Stimulated activated CD4-positive, alpha-beta T cell treated with anti-CD3 and anti-CD28 coated beads, TNF-alpha, amount 100 ng/mL, for 48 hours (primary cell): ENCODE measurements around the gene AMDHD2.
"Not testable (repeated sequence)": the region's sequence is repeated elsewhere in the genome, so short reads cannot be mapped to it uniquely, and the experiment has no call there.

Experiments used
- DNase-seq, 3 donors: peaks; one replicate each; pipeline ENCODE4 v3.0.0-alpha.2; 2020; ENCODE audit warnings: low read depth in 3 of 3

Gene AMDHD2

DNA sequence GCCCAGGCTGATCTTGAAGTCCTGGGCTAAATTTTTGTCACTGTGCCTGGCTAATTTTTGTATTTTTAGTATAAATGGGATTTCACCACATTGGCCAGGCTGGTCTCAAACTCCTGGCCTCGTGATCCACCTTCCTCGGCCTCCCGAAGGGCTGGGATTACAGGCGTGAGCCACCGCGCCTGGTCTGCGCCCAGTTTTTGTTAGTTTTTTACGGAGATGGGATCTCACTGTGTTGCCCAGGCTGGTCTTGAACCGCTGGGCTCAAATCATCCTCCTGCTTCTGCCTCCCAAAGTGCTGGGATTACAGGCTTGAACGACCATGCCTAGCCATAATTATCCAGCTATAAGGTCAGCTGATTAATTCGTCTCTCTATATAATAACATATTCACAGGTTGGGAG is 13.7 kb downstream of the AMDHD2 start:
- DNase-seq: no peak

DNA sequence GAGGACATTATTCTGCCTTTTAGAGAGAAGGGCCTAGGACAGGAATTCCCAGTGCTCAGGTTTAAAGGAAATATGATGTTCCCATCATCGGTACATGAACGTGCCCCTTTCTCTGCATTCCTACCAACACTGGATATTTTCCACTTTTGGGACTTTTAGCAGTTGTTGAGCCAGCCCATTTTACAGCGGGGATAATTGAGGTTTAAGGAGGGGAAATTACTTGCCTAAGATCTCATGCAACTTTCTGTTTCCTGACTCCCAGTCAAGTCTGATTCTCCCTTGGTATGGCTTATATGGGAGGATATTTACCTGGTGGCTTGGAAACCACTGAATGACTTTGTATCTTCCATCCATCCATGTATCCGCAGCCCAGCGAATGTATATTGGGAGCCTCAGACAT is 14.2 kb downstream of the AMDHD2 start:
- not testable (repeated sequence) for DNase-seq

DNA sequence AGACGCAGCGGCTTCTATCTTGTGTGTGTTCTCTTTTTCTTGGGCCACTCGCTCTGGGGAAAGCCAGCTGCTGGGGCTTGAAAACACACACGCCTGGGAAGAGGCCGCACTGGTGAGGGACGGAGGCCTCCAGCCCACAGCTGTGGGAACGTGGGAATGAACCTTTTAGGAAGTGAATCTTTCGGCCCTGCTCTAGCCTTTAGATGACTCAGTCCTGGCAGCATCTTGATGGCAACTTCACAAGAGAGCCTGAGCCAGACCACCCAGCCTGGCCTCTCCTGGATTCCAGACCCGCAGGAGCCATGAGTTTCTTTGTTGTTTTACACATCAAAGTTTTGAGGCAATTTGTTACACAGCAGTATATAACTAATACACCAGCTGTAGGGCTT is 15.4 kb downstream of the AMDHD2 start:
- no peak for DNase-seq

DNA sequence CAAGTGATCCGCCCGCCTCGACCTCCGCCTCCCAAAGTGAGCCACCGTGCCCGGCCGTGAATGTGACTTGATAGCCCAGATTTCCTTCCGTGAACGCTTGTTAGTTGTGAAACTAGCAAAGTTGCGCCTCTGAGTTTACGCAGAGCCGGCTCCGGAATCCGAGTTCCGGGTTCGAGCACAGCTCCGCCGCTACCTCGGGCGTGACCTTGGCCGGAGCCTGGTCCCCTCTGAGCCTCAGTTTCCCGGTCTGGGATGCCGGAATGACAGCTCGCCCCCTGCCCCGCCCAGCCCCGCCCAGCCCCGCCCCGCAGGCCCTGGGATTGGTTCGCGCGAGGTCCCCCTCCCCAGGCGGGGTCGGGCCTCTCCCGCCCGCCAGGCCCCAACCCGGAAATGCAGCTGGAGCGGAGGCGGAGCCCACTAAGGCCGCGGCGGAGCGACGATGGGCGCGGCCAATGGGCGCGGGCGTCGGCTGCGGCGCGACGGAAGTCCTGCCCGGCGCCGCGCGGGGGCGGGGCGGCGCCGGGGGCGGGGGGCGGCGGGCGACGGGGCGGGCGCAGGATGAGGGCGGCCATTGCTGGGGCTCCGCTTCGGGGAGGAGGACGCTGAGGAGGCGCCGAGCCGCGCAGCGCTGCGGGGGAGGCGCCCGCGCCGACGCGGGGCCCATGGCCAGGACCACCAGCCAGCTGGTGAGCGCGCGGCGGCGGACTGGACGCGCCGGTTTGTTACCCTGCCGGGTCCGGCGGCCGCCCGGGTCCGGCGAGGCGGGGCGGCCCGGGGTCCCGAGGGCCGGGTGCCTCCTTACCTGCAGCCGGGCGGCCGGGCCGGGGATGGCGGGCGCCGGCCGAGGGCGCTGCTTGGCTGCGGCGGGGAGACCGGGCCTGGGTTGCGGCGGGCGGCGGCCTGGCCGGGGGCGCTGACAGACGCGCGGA is 17.5 kb downstream of the AMDHD2 start, which contains the start of gene PDPK1:
Gene PDPK1 (plus strand): TSS at position 571 of the 929 bp plus-strand sequence. CDS start 92 bp downstream, at position 663.
- DNase-seq: peak; percentile 81 to 91 (median 90)

- DNase-seq: not testable (repeated sequence)
Observed at GRCh38 chr16:2539192-2539844, 19.1 kb downstream of the AMDHD2 start.

DNA sequence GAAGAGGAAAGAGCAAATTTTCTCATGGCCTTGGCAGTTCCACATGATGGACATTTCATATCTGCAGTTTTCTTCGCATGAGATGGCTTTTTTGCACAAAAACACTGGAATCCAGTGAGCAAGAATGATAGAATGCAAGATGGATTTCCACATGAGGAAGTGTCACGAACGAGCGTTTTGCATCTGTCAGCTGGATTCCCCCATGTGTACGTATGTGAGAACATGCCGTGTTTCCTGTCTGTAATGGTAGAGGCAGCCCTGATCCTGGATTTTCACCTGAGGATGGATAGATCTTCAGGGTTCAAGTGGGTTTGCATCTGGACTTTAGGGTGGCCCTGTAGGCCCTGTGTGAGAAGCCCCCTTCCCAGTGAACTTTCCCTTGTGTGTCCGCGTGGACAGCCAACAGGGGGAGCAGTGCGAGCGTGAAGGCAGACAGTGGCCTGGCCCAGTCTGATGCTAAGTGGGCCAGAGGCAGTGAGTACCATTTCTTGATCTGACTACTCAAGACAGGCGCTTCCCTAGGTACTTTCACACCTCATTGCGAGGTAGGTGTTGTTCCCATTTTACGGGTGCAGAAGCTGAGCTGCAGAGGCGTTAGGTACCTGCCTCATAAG is 19.8 kb downstream of the AMDHD2 start:
- DNase-seq: not testable (repeated sequence)

- DNase-seq: not testable (repeated sequence)
Observed at GRCh38 chr16:2540912-2541311, 20.7 kb downstream of the AMDHD2 start.

- not testable (repeated sequence) for DNase-seq
Observed at GRCh38 chr16:2541409-2541808, 21.2 kb downstream of the AMDHD2 start.

- not testable (repeated sequence) for DNase-seq
Observed at GRCh38 chr16:2543771-2544170, 23.6 kb downstream of the AMDHD2 start.

- DNase-seq: not testable (repeated sequence)
Observed at GRCh38 chr16:2550283-2550878, 30.2 kb downstream of the AMDHD2 start.

- DNase-seq: not testable (repeated sequence)
Observed at GRCh38 chr16:2551420-2551889, 31.3 kb downstream of the AMDHD2 start.

GRCh38 chr16:2554709-2555425 is 34.7 kb downstream of the AMDHD2 start:
- not testable (repeated sequence) for DNase-seq

GRCh38 chr16:2557150-2557549 is 37.0 kb downstream of the AMDHD2 start:
- DNase-seq: not testable (repeated sequence)

GRCh38 chr16:2560131-2560797 is 40.1 kb downstream of the AMDHD2 start:
- DNase-seq: not testable (repeated sequence)

DNA sequence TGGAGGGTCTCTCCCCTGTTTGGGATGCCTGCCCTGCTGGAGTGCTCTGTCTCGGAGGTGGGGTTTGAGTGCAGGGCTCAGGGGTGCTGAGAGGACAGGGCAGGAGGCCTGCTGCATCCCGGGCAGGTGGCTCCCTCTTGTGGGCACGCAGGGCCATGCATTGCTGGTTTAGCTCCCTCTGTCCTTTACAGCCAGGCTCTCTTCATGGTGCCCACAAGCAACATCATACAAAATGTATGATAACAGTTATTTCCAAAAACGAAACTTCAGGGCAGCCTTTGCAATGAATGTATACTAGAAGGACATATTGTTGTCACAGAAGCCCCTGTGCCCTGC is 40.6 kb downstream of the AMDHD2 start:
- DNase-seq: peak; percentile 35 to 46 (median 43)

GRCh38 chr16:2567506-2567905 is 47.3 kb downstream of the AMDHD2 start:
- not testable (repeated sequence) for DNase-seq

DNA sequence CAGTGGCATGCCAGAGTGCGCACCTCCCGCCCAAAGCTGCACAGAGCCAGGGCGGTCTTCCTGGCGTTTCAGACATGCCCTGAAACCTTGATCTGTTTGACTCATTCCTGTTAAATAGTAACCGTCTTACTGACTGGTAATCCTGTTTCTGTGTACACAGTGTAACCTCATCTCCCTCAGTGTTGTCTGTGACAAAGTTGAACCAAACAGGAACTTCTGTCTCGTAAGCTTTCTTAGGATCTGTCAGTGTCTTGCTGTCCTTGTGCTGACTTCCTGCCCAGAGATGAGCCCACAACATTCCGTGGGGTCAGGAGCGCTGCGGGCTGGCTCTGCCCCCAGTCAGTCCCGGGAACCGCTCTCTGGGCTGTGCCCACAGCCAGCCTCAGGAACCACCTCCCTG is 48.4 kb downstream of the AMDHD2 start:
- not testable (repeated sequence) for DNase-seq

DNA sequence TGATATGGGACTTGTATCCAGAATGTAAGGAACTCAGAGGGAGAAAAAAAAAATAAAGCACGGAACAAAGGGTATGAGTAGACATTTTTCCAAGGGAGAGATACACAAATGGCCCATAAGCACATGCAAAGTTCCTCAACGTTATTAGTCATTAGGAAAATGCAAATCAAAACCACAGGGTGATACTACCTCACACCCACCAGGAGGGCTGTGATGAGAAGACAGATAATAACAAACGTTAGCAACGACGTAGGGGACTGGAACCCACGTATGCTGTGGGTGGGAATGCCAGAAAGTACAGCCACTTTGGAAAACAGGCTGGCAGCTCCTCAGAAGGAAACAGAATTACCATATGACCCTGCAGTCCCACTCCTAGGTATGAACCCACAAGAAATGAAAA is 52.5 kb downstream of the AMDHD2 start:
- DNase-seq: not testable (repeated sequence)

DNA sequence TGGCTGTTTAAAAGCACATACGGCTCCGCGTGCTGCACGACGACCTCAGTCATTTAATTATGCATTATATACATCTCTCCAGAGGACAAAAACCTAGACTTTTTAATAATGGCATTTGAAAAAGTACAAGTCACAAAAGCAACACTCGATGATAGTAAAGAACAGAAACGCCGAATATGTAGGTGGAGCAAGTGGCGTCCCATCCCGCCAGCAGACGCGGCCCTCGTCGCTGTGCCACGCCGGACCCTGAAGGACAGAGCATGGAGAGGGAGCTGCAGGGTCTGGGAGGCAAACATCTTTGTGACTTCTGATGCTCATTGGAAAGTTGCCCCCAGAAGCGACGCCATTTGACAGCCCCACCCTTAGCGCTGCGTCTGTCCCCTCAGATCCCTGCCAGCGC is 55.7 kb downstream of the AMDHD2 start:
- DNase-seq: not testable (repeated sequence)

DNA sequence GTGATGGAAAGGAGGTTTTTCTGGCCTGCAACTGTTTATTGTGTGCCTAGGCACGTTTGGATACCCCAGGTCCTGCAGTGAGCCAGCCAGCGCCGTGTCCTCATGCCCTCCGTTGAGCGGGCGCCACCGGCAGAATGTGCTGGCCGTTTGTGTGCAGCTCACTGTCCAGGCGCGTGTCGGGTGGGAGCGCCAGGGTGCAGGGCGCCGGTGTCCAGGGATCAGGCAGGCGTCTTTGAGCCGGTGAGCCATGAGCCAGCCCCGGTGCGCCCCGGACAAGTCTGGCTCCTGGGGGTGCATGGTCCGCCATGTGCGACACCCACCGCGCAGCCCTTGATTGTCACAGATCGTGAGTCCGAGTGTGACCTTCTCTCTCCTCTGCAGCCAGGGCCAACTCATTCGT is 56.9 kb downstream of the AMDHD2 start:
- DNase-seq: not testable (repeated sequence)

DNA sequence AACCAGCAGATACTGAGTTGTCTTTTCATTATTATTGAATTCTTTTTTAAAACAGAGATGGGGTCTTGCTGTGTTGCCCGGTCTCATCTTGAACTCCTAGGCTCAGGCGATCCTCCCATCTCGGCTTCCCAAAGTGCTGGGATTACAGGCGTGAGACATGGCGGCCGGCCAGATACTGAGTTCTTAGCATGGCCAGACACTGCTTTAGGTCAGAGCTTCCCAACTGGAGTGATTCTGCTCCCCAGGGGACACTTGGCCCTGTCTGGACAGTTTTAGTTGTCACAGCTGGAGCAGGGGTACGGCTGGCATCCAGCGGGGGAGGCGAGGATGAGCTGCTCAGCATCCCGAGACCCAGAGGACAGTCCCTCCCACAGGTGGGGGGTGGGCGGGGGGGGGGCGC is 58.7 kb downstream of the AMDHD2 start:
- DNase-seq: not testable (repeated sequence)
